Tibial artery (tissue), 4 donors: ENCODE data around the gene FAM174C.
A peak's percentile ranks its signal among the peaks of the same experiment; 100 is the strongest.
"Not testable (repeated sequence)": the region's sequence is repeated elsewhere in the genome, so short reads cannot be mapped to it uniquely, and the experiment has no call there.

Experiments used
- DNase-seq, 2 donors: peaks; one replicate each; pipeline ENCODE4 v3.0.0-alpha.2; 2019
- H3K27ac ChIP-seq, 2 donors: fragments of 200-600 bp; sonication (generic) in 1 of 2; 1 replicate in 1 of 2; 2 replicates in 1 of 2; pipeline ENCODE4 v1.5.1; 2018 to 2019; ENCODE audit warnings: mild to moderate bottlenecking in 1 of 2
- H3K27me3 ChIP-seq, 2 donors: fragments of 200-600 bp; sonication (generic) in 1 of 2; one replicate each; pipeline versions ENCODE4 v1.5.1 to v1.6.0; 2016 to 2019
- H3K36me3 ChIP-seq, 3 donors: fragments of 200-600 bp; sonication (generic) in 2 of 3; one replicate each; pipeline ENCODE4 v1.5.1; 2016 to 2019; ENCODE audit warnings: mild to moderate bottlenecking in 2 of 3
- H3K4me1 ChIP-seq, 4 donors: fragments of 200-600 bp; sonication (generic) in 2 of 4; 1 replicate in 3 of 4; 2 replicates in 1 of 4; pipeline ENCODE4 v1.5.1; 2016 to 2019
- H3K4me3 ChIP-seq, 2 donors: fragments of 200-600 bp; sonication (generic) in 1 of 2; 1 replicate in 1 of 2; 2 replicates in 1 of 2; pipeline ENCODE4 v1.5.1; 2018 to 2019; ENCODE audit warnings: mild to moderate bottlenecking in 2 of 2
- H3K9me3 ChIP-seq, 3 donors: fragments of 200-600 bp; sonication (generic) in 1 of 3; one replicate each; pipeline ENCODE4 v1.5.1; 2016 to 2019
- intact Hi-C: fragments of 100-400 bp; cut with DNase I; formaldehyde crosslinking; loops from one replicate; pipeline ENCODE4 v1.15.0; 2023; ENCODE audit warnings: low total_unique reads
- TF ChIP-seq, protein P1 (sequence below), 2 experiments: fragments of 200-600 bp in 1 of 2; fragments of 450-650 bp in 1 of 2; IDR thresholded peaks; one replicate each; pipeline ENCODE4 v1.5.1; 2017 to 2019; ENCODE audit warnings: antibody characterized with exemption in 2 of 2, mild to moderate bottlenecking in 1 of 2, moderate library complexity in 1 of 2

Gene FAM174C

DNA sequence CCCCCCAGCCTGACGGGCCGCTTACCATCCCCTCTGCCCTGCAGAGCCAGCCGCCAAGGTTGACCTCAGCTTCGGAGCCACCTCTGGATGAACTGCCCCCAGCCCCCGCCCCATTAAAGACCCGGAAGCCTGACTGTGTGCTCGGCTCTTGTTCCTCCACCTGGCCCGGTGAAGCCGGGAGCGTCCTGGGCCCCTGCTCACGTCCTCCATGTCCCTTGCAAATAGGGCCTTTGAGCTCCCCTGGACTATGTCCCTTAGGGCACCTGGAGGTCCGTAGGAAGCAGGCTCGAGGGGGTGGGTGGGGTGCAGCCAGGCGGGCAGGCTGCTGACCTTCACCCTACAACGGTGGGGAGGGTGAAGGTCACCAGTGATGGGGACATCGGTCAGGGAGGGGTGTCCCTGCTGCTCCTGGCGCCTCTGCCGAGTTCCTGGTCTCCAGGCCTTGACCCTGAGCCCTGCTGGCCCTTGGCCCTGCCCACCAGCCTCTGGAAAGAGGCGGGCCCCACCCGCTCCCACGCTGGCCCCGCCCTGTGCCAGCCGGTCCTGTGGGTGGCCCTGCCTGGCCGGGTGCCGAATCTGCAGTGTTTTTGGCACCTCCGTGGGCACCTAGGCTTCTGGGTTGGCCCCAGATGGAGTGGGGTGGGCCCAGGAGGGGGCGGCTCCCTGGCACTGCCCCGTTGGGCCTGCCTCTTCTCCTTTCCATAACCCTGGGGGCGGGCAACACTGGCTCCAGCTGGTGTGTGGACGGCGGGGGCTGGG lies 30.5 kb upstream of the FAM174C start:
- H3K4me3 ChIP-seq, result peak overlapping the region; percentile 32 to 34
- intact Hi-C loops, result loop anchor here (1.0 kb wide), 1 partner anchor 22 kb away; no protein-coding TSS in a partner anchor
- peak in 1 of 2 donors; percentile 95 for DNase-seq
- peak overlapping the region; percentile 98 to 99 for H3K27ac ChIP-seq
- TF ChIP-seq, protein P1, sequence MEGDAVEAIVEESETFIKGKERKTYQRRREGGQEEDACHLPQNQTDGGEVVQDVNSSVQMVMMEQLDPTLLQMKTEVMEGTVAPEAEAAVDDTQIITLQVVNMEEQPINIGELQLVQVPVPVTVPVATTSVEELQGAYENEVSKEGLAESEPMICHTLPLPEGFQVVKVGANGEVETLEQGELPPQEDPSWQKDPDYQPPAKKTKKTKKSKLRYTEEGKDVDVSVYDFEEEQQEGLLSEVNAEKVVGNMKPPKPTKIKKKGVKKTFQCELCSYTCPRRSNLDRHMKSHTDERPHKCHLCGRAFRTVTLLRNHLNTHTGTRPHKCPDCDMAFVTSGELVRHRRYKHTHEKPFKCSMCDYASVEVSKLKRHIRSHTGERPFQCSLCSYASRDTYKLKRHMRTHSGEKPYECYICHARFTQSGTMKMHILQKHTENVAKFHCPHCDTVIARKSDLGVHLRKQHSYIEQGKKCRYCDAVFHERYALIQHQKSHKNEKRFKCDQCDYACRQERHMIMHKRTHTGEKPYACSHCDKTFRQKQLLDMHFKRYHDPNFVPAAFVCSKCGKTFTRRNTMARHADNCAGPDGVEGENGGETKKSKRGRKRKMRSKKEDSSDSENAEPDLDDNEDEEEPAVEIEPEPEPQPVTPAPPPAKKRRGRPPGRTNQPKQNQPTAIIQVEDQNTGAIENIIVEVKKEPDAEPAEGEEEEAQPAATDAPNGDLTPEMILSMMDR (IDR thresholded peaks at IDR 0.05), result no peak
- H3K4me1 ChIP-seq, result peaks cover 15 to 76% (median 72%) of the 10 kb centered on the region in 4 donors
- H3K36me3 ChIP-seq, result peaks cover 0 to 4% (median 0%) of the 10 kb centered on the region in 3 donors
- H3K9me3 ChIP-seq, result no peaks in the 10 kb centered on the region
- no peaks in the 10 kb centered on the region for H3K27me3 ChIP-seq

DNA sequence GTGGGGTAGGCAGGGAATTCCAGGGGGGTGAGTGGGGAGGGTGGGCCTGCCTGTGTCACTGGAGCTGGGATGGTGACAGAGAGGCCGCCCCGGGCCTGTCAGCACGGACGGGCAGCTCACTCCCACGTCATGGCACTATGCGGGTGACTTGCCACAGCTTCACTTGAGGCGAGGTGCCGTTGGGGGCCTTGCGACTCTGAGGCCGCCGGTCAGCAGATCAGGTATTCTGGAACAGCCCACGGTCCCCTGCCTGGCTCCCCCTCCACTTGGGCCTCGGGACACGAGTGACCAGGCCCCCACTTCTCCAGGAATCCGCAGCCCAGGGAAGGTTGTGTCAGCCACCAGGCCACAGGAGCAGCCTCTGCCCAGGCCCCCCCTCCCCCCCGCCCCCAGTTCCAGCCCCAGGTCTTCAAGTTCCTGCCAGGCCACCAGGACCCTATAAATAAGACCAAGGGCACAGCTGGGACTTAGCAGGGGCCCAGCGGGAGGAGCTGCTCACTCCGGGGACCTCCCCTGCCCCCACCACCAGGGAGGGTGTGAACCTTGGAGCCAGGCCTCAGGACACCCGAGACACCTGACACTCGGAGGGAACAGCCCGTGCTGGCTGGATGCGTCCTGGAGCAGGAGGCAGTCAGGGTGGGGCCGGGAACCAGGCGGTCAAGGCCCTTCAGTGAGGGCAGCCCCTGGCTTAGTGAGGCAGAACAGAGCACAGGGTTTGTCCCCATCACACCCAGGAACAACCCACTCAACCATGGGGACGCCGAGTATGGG lies 29.7 kb upstream of the FAM174C start:
- Histone ChIP-seq H3K4me1 (peaks cover 11 to 69% (median 65%) of the 10 kb centered on the region in 4 donors), H3K27ac (peak overlapping the region; percentile 98 to 99), H3K27me3 (no peaks in the 10 kb centered on the region), H3K4me3 (peak overlapping the region; percentile 6 to 32), H3K36me3 (peaks cover 0 to 5% (median 4%) of the 10 kb centered on the region in 3 donors), H3K9me3 (no peaks in the 10 kb centered on the region)
- intact Hi-C loops, result no loop called here
- TF ChIP-seq, protein P1 (IDR thresholded peaks at IDR 0.05), result no peak
- peak in 1 of 2 donors; percentile 96 for DNase-seq

DNA sequence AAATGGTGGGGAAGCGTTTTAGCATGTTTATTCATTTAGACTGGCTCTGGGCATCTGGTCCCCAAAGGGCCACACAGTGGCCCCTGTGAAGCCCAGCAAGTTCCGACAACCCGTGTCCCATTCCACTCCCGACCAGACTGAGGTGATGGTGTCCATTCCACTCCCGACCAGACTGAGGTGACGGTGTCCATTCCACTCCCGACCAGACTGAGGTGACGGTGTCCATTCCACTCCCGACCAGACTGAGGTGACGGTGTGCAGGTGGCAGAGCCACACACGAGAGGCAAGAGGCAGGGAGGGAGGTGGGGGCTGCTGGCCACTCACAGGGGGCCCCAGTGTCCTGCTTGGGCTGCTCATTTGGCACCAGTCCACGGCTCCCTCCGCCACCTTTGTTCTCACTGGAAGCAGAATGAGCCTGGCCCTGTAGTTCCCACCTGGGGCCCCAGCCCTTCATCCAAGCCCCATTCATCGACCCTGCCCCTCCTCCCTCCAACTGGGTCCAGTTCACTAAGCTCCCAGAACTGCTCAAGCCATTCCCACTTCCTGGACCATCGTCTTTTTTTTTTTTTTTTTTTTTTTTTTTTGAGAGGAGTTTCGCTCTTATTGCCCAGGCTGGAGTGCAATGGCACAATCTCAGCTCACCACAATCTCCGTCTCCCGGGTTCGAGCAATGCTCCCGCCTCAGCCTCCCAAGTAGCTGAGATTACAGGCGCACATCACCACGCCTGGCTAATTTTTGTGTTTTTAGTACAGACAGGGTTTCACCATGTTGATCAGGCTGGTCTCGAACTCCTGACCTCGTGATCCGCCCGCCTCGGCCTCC lies 28.9 kb upstream of the FAM174C start:
- H3K9me3 ChIP-seq, H3K4me3 ChIP-seq, intact Hi-C loops, DNase-seq, H3K36me3 ChIP-seq, H3K27me3 ChIP-seq: not testable (repeated sequence)
- Histone ChIP-seq H3K4me1 (peaks cover 4 to 63% (median 60%) of the 10 kb centered on the region in 4 donors), H3K27ac (peak overlapping the region; percentile 98 to 99)

DNA sequence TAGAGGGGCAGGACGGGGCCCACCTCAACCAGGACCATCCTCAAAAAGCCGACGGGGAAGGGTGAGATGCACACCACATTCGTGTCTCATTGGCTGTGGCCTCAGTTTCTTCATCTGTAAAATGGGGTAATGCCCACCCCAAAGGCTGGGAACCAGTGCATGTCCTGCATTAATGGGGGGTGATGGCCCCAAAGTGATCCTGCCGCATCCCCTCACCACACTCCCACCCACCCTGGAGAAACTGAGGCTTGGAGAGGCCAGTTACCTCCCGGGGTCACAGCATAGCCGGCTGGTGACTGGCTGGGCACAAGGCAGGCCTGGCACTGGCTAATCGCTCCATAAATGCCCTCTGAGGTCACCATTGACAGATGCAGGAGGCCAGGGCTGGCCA lies 27.6 kb upstream of the FAM174C start:
- peak overlapping the region; percentile 98 to 99 for H3K27ac ChIP-seq
- H3K4me3 ChIP-seq, result peak overlapping the region; percentile 67 to 94
- DNase-seq, result no peak
- TF ChIP-seq, protein P1 (IDR thresholded peaks at IDR 0.05), result no peak
- intact Hi-C loops, result no loop called here
- no peaks in the 10 kb centered on the region for H3K27me3 ChIP-seq
- H3K9me3 ChIP-seq, result no peaks in the 10 kb centered on the region
- H3K36me3 ChIP-seq, result peaks cover 4 to 15% (median 14%) of the 10 kb centered on the region in 3 donors
- peaks cover 4 to 67% (median 60%) of the 10 kb centered on the region in 4 donors for H3K4me1 ChIP-seq

DNA sequence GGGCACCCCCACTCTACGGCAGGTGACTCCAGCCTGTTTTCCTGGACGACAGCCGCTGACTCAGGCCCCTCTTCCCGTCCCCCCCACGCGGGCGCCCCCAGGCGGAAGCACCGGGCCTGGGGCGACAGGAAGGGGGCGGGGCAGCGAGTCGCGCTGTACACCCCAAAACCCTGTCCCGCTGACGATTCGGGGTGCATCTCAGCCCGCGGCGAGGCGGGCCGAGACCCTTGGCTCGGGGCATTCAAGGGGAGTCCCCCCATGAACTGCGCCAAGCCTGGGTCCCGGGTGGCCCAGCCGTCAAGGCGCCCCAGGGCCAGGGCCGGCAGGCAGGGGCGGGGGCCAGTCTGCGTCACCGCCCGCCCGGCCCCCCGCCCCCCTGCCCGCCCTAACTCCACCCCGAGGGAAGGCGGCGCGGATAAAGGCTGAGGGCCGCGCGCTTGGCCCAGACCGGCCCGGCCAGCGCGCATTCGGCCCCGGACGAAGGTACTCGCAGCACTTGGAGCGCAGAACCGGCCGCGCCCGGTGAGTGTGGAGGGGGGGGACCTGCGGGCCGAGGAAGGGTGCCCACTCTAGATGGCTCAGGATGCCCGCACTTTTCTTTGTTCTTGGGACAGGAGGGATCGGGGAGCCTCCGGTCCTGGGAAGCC lies 27.1 kb upstream of the FAM174C start, which contains the start of gene MIDN:
Gene MIDN, plus strand, starts transcription at position 445 of the 647 bp plus-strand sequence. CDS start 1,714 bp downstream, outside the sequence.
- Histone ChIP-seq H3K4me3 (peak within 1 kb of the TSS; percentile 67 to 94), H3K4me1 (peaks cover 4 to 67% (median 55%) of the 10 kb centered on the region in 4 donors), H3K27ac (peak within 1 kb of the TSS; percentile 98 to 99), H3K27me3 (no peaks in the 10 kb centered on the region), H3K9me3 (no peaks in the 10 kb centered on the region), H3K36me3 (peaks cover 4 to 15% (median 14%) of the 10 kb centered on the region in 3 donors)
- intact Hi-C loops, result no loop called here
- peak; percentile 80 to 92 for DNase-seq
- TF ChIP-seq, protein P1 (IDR thresholded peaks at IDR 0.05), result no peak
